NOMO-1 (cell line): ENCODE data around the gene F3.
A peak's percentile ranks its signal among the peaks of the same experiment; 100 is the strongest.

ENCODE experiments used
- DNase-seq, 2 experiments: peaks; one replicate each; lab custom pipeline; 2025; ENCODE audit not compliant: unreplicated experiment in 2 of 2; lab: John Stamatoyannopoulos, UW

The F3 gene

GRCh38 chr1:94528826-94529225 is 12.7 kb downstream of the F3 start:
- no peak for DNase-seq

GRCh38 chr1:94528299-94528698 is 13.3 kb downstream of the F3 start:
- no peak for DNase-seq

DNA sequence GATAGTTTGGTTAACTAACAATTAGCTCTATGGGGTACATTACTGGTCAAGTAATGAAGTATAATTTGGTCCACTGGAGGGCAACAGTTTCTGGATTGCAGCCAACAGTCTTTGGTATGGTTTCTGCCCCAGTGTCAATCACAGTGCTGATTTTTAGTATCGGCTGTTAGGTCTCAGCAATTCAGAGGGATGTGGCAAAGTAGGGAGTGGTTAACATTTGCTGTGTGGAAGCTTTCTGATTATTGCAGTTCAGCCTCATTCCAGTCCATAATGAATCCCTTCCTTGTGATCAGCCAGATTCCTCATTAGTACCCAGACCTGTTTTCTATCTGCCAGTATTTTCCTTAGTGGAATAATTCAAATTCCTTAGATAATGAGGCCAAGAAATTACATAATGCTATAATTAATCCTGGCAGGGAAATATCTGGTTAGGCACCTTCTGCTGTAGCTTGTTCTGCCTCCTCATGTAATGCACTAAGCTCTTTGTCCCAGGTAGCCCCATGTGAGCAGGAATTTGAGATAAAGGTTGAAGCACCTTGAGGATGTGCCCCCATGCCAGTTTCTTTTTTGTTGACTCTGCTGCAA is 14.0 kb downstream of the F3 start:
- no peak for DNase-seq

GRCh38 chr1:94526152-94526980 is 15.2 kb downstream of the F3 start:
- no peak for DNase-seq

GRCh38 chr1:94524531-94524930 is 17.0 kb downstream of the F3 start:
- no peak for DNase-seq

GRCh38 chr1:94522304-94522703 is 19.3 kb downstream of the F3 start:
- DNase-seq = peak in 1 of 2 experiments; percentile 18

DNA sequence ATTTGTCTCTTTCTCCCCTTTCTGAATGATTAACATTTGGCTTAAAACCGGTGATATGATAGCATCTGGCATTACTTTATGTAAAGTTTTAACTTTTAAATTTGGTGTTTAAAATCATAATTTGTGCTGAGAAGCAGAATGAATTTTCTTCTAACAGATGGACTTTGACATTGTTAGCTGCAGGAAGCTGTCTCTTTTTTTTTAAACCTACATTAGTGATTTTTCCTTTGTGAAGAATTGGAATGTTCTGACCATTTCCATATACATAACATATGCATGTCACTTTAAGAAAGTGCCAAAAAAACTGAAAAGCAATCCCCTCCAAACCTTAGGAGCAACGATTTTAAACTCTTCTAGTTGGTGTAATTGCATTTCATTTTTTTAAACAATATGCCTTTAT is 22.2 kb downstream of the F3 start:
- no peak for DNase-seq

GRCh38 chr1:94515296-94515947 is 26.1 kb downstream of the F3 start:
- DNase-seq = no peak

DNA sequence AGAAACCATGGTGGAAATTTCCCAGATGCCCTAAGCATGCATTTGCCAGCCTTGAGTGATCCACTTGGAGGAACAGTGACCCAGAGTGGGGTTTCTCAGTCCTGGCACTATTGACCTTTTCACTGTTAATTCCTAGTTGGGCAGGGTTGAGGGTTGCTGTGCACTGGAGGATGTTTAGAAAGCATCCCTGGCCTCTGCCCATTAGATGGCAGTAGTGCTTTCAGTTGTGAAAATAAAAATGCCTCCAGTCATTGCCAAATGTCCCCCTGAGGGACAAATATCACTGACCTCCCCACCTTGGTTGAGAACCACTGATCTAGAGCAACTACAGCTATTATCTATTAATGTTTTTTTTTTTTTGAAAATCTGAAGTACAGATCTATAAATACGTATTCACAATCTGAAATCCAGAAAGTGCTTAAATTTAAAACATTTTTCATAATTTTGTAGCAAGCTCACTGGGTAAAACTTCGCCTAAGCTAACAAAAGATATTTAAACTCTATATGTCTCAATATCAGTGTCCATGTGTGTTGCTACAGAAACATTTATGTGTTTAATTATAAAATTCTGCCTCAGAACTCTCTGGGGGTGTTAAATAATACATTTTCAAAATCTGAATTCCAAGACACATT is 27.3 kb downstream of the F3 start:
- peak in 1 of 2 experiments; percentile 34 for DNase-seq

- DNase-seq = no peak
Measured at GRCh38 chr1:94512816-94513215, 28.7 kb downstream of the F3 start.

GRCh38 chr1:94504601-94505000 is 37.0 kb downstream of the F3 start:
- DNase-seq = no peak

DNA sequence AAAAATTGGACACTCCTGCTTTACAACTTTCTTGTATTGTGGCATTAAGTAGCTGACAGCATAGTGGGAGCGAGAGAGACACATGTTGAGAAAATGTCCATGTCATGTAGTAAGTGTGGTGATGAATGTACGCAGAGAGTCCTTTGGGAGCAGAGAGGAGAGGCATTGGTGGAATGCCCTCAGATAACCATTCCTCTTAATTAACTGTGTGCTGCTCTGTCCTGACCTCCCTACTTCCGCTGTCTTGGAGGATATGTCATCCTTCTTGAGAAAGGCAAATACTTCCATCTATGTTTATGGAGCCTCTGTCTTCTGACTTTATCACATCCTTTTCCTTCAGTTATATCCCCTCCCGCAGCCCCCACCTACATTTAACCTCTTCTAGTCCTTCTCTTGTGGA is 38.4 kb downstream of the F3 start:
- DNase-seq = no peak

DNA sequence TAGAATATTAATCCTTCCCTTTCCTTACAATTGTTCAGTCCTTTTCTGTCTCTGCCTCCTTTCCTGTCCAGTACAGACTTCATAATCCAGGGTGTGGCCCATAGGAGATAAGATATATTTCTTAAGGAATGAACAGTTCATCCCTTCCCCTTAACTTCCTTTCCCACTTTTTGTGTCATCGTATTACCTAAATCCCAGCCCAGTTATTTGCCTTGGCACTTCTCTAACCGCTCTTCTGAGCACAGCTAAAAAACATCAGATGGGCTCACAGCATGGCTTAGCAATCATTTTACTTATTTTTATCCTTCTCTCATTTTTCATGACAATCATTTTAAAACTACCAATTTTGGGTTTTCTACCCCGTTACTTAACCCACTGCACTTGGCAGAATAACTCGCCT is 39.6 kb downstream of the F3 start:
- no peak for DNase-seq

GRCh38 chr1:94501426-94501825 is 40.1 kb downstream of the F3 start:
- no peak for DNase-seq

DNA sequence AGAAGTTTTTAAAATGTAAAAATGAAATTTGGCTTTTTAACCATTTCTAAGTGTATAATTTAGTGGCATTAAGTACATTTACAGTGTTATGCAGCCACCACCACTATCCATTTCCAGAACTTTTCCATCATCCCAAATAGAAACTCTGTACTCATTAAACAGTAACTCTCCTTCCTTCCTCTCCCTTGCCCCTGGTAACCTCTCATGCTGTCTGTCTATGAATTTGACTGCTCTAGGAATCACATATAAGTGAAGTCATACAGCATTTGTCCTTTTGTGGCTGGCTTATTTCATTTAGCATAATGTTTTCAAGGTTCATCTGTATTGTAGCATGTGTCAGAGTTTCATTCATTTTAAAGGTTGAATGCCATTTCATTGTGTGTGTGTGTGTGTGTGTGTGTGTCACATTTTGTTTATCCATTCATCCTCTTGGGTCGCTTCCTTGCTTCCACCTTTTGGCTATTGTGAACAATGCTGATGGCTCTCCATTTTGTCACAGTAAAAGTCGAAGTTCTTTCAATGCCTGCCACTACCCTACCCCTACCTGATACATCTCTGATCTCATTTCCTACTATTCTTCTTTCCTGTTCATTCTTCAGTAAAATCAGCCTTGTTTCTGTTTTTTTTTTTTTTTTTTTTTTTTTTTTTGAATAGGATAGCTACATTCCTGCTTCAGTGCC is 45.3 kb downstream of the F3 start:
- DNase-seq = no peak

- no peak for DNase-seq
Measured at GRCh38 chr1:94490556-94490955, 51.0 kb downstream of the F3 start.

- DNase-seq = no peak
Measured at GRCh38 chr1:94486990-94487389, 54.6 kb downstream of the F3 start.

DNA sequence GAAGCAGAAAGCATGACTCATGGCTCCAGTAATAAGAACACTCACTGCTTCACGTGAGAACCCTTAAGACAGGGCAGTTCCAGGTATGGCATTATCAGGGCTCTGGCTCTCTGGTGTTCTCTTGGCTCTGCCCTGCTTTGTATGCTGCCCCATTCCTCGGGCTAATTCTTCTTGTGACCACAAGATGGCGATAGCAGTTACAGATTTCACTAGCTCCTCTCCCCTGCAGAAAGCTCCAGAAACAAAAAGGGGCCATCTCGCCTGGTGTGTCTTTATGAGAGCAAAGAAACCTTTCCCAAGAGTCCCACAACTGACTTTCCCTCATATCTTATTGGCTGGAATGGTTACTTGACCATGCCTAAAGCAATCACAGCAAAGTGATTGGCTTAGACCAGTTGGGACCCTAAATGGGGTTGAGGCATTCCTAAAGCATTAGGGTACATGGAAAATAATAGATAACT is 60.1 kb downstream of the F3 start:
- DNase-seq = peak; percentile 37 to 52

DNA sequence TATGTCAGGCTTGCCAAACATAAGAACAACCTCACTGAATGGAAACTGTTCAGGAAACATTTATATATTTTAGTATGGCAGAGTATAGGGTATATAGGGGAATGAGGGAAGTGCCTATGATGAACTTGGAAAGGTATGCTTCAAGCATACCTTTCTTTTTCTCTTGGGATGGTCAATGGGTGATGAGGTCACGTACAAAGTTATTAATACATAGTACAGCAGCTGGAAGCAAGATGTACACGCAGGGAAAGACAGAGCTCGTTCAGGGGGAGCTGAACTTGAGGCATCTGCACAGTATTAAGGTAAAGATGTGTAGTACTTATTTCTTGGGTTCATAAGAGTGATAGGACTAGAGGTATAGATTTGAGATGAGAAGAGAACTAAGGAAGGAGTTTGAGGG is 61.9 kb downstream of the F3 start:
- DNase-seq = no peak
